ENCODE results near the gene TPRKB.

Gene TPRKB

GRCh38 chr2:73749314-73749713 is 12.2 kb upstream of the TPRKB start:
- H4K20me1 ChIP-seq (ENCODE audit: insufficient read depth, low read length): no peaks in the 10 kb centered on the region
- no peak overlapping the region for H3K9ac ChIP-seq (ENCODE audit: low read depth, low read length)
- no peak for DNase-seq
- H3K4me1 ChIP-seq (ENCODE audit: insufficient read depth, low read length): no peaks in the 10 kb centered on the region
- TF ChIP-seq EZH2 (IDR thresholded peaks at IDR 0.05; ENCODE audit: borderline replicate concordance, low read depth, low read length, severe bottlenecking): no peak
- no peak for TF ChIP-seq CTCF (IDR thresholded peaks at IDR 0.05; ENCODE audit: borderline replicate concordance, extremely low read depth, low read length, poor library complexity, severe bottlenecking)
- no peak overlapping the region for H3K27ac ChIP-seq (ENCODE audit: low read length)
- H3K79me2 ChIP-seq (ENCODE audit: insufficient read depth, low read length): no peaks in the 10 kb centered on the region
- H2AFZ ChIP-seq (ENCODE audit: low read depth, low read length): no peak overlapping the region
- no peak for ATAC-seq (ENCODE audit: insufficient read depth, low read depth)
- H3K36me3 ChIP-seq (ENCODE audit: insufficient read depth, low read length): peaks cover 10% of the 10 kb centered on the region
- H3K27me3 ChIP-seq (ENCODE audit: insufficient read depth, low read length, poor library complexity): no peaks in the 10 kb centered on the region
- no peak overlapping the region for H3K4me3 ChIP-seq (ENCODE audit: low read depth in 1 of 2, low read length in 2 of 2)
- no peaks in the 10 kb centered on the region for H3K9me3 ChIP-seq (ENCODE audit: insufficient read depth, low read length, severe bottlenecking)
- H3K4me2 ChIP-seq (ENCODE audit: insufficient read depth, low read length): no peak overlapping the region

GRCh38 chr2:73746877-73747208 is 9.7 kb upstream of the TPRKB start:
- Histone ChIP-seq H2AFZ (ENCODE audit: low read depth, low read length) (no peak overlapping the region), H3K27ac (ENCODE audit: low read length) (no peak overlapping the region), H3K4me1 (ENCODE audit: insufficient read depth, low read length) (no peaks in the 10 kb centered on the region), H3K9me3 (ENCODE audit: insufficient read depth, low read length, severe bottlenecking) (no peaks in the 10 kb centered on the region), H3K9ac (ENCODE audit: low read depth, low read length) (no peak overlapping the region), H3K36me3 (ENCODE audit: insufficient read depth, low read length) (peaks cover 7% of the 10 kb centered on the region), H4K20me1 (ENCODE audit: insufficient read depth, low read length) (no peaks in the 10 kb centered on the region), H3K4me2 (ENCODE audit: insufficient read depth, low read length) (no peak overlapping the region), H3K27me3 (ENCODE audit: insufficient read depth, low read length, poor library complexity) (no peaks in the 10 kb centered on the region), H3K4me3 (ENCODE audit: low read depth in 1 of 2, low read length in 2 of 2) (no peak overlapping the region), H3K79me2 (ENCODE audit: insufficient read depth, low read length) (no peaks in the 10 kb centered on the region)
- DNase-seq: no peak
- TF ChIP-seq CTCF (IDR thresholded peaks at IDR 0.05; ENCODE audit: borderline replicate concordance, extremely low read depth, low read length, poor library complexity, severe bottlenecking) (no peak), EZH2 (IDR thresholded peaks at IDR 0.05; ENCODE audit: borderline replicate concordance, low read depth, low read length, severe bottlenecking) (no peak)
- no peak for ATAC-seq (ENCODE audit: insufficient read depth, low read depth)

GRCh38 chr2:73746015-73746876 is 9.1 kb upstream of the TPRKB start:
- Histone ChIP-seq H3K9me3 (ENCODE audit: insufficient read depth, low read length, severe bottlenecking) (no peaks in the 10 kb centered on the region), H3K4me2 (ENCODE audit: insufficient read depth, low read length) (no peak overlapping the region), H4K20me1 (ENCODE audit: insufficient read depth, low read length) (no peaks in the 10 kb centered on the region), H3K27ac (ENCODE audit: low read length) (no peak overlapping the region), H3K27me3 (ENCODE audit: insufficient read depth, low read length, poor library complexity) (no peaks in the 10 kb centered on the region), H3K79me2 (ENCODE audit: insufficient read depth, low read length) (no peaks in the 10 kb centered on the region), H3K4me1 (ENCODE audit: insufficient read depth, low read length) (no peaks in the 10 kb centered on the region), H3K36me3 (ENCODE audit: insufficient read depth, low read length) (peaks cover 7% of the 10 kb centered on the region; the same call in 1 of the 2 replicates), H3K9ac (ENCODE audit: low read depth, low read length) (no peak overlapping the region), H3K4me3 (ENCODE audit: low read depth in 1 of 2, low read length in 2 of 2) (no peak overlapping the region), H2AFZ (ENCODE audit: low read depth, low read length) (no peak overlapping the region)
- DNase-seq (no peak), ATAC-seq (ENCODE audit: insufficient read depth, low read depth) (no peak)
- TF ChIP-seq CTCF (IDR thresholded peaks at IDR 0.05; ENCODE audit: borderline replicate concordance, extremely low read depth, low read length, poor library complexity, severe bottlenecking) (no peak), EZH2 (IDR thresholded peaks at IDR 0.05; ENCODE audit: borderline replicate concordance, low read depth, low read length, severe bottlenecking) (no peak)
